ENCODE results near the gene DNAL4.

The DNAL4 gene

GRCh38 chr22:38835888-38836301 lies 42.0 kb upstream of the DNAL4 start:
- H2BK12ac ChIP-seq (ENCODE audit: low read length), result no peak overlapping the region
- no peak overlapping the region for H3K4ac ChIP-seq (ENCODE audit: low read depth, low read length)
- H3K4me3 ChIP-seq (ENCODE audit: low read depth, low read length), result no peak overlapping the region
- H2AK5ac ChIP-seq (ENCODE audit: low read length), result no peak overlapping the region
- H2AFZ ChIP-seq (ENCODE audit: insufficient read depth, low read length, poor library complexity), result no peak overlapping the region
- no peaks in the 10 kb centered on the region for H3K4me1 ChIP-seq (ENCODE audit: control insufficient read depth in 1 of 2, insufficient read depth in 2 of 2, low read length in 2 of 2)
- DNase-seq, result no peak
- no peaks in the 10 kb centered on the region for H3K36me3 ChIP-seq (ENCODE audit: control insufficient read depth in 1 of 2, insufficient read depth in 2 of 2, low read length in 2 of 2)
- H2BK5ac ChIP-seq (ENCODE audit: low read depth, low read length, poor library complexity), result no peak overlapping the region
- no peak overlapping the region for H4K91ac ChIP-seq (ENCODE audit: low read depth, low read length)
- H4K12ac ChIP-seq (ENCODE audit: low read depth, low read length), result no peak overlapping the region
- no peaks in the 10 kb centered on the region for H3K27me3 ChIP-seq (ENCODE audit: insufficient read depth, low read length)
- no peak overlapping the region for H3K14ac ChIP-seq (ENCODE audit: low read length)
- no peak overlapping the region for H3K18ac ChIP-seq (ENCODE audit: low read length)
- no peak overlapping the region for H3K4me2 ChIP-seq (ENCODE audit: low read length)
- peaks cover 5% of the 10 kb centered on the region for H3K9me3 ChIP-seq (ENCODE audit: insufficient read depth, low read depth, low read length)
- no peak overlapping the region for H4K8ac ChIP-seq (ENCODE audit: low read depth, low read length)
- H3K79me2 ChIP-seq (ENCODE audit: control insufficient read depth, insufficient read depth, low read length, poor library complexity), result no peaks in the 10 kb centered on the region
- WGBS (ENCODE audit: extremely low coverage, insufficient coverage, insufficient read length), result no CpG with 5 or more reads among the region's 19 CpGs
- no peak overlapping the region for H3K27ac ChIP-seq (ENCODE audit: low read depth, low read length)
- H2BK120ac ChIP-seq (ENCODE audit: insufficient read depth, low read length, poor library complexity), result no peak overlapping the region
- no peaks in the 10 kb centered on the region for H3K79me1 ChIP-seq (ENCODE audit: low read length)
- no peak overlapping the region for H3K23ac ChIP-seq (ENCODE audit: low read length)
- no peak overlapping the region for H3K9ac ChIP-seq (ENCODE audit: low read length)

GRCh38 chr22:38834991-38835390 lies 41.0 kb upstream of the DNAL4 start:
- no peak overlapping the region for H3K23ac ChIP-seq (ENCODE audit: low read length)
- no peak overlapping the region for H3K4me3 ChIP-seq (ENCODE audit: low read depth, low read length)
- no peak overlapping the region for H2BK12ac ChIP-seq (ENCODE audit: low read length)
- H3K27ac ChIP-seq (ENCODE audit: low read depth, low read length), result no peak overlapping the region
- no peak overlapping the region for H4K12ac ChIP-seq (ENCODE audit: low read depth, low read length)
- H4K91ac ChIP-seq (ENCODE audit: low read depth, low read length), result no peak overlapping the region
- no peak overlapping the region for H2BK120ac ChIP-seq (ENCODE audit: insufficient read depth, low read length, poor library complexity)
- no peak overlapping the region for H4K8ac ChIP-seq (ENCODE audit: low read depth, low read length)
- H3K4ac ChIP-seq (ENCODE audit: low read depth, low read length), result no peak overlapping the region
- H3K9me3 ChIP-seq (ENCODE audit: insufficient read depth, low read depth, low read length), result peaks cover 5% of the 10 kb centered on the region
- no peak overlapping the region for H3K18ac ChIP-seq (ENCODE audit: low read length)
- no peak overlapping the region for H3K9ac ChIP-seq (ENCODE audit: low read length)
- no peaks in the 10 kb centered on the region for H3K36me3 ChIP-seq (ENCODE audit: control insufficient read depth in 1 of 2, insufficient read depth in 2 of 2, low read length in 2 of 2)
- H3K79me2 ChIP-seq (ENCODE audit: control insufficient read depth, insufficient read depth, low read length, poor library complexity), result no peaks in the 10 kb centered on the region
- no peak overlapping the region for H3K4me2 ChIP-seq (ENCODE audit: low read length)
- H2AFZ ChIP-seq (ENCODE audit: insufficient read depth, low read length, poor library complexity), result no peak overlapping the region
- H2AK5ac ChIP-seq (ENCODE audit: low read length), result no peak overlapping the region
- DNase-seq, result no peak
- H3K4me1 ChIP-seq (ENCODE audit: control insufficient read depth in 1 of 2, insufficient read depth in 2 of 2, low read length in 2 of 2), result no peaks in the 10 kb centered on the region
- H3K14ac ChIP-seq (ENCODE audit: low read length), result no peak overlapping the region
- WGBS (ENCODE audit: extremely low coverage, insufficient coverage, insufficient read length), result no CpG with 5 or more reads among the region's 5 CpGs
- H3K79me1 ChIP-seq (ENCODE audit: low read length), result no peaks in the 10 kb centered on the region
- no peak overlapping the region for H2BK5ac ChIP-seq (ENCODE audit: low read depth, low read length, poor library complexity)
- no peaks in the 10 kb centered on the region for H3K27me3 ChIP-seq (ENCODE audit: insufficient read depth, low read length)

- Histone ChIP-seq H4K8ac (ENCODE audit: low read depth, low read length) (no peak overlapping the region), H3K4me1 (ENCODE audit: control insufficient read depth in 1 of 2, insufficient read depth in 2 of 2, low read length in 2 of 2) (no peaks in the 10 kb centered on the region), H3K23ac (ENCODE audit: low read length) (no peak overlapping the region), H3K79me1 (ENCODE audit: low read length) (no peaks in the 10 kb centered on the region), H3K4ac (ENCODE audit: low read depth, low read length) (no peak overlapping the region), H3K36me3 (ENCODE audit: control insufficient read depth in 1 of 2, insufficient read depth in 2 of 2, low read length in 2 of 2) (no peaks in the 10 kb centered on the region), H3K27me3 (ENCODE audit: insufficient read depth, low read length) (no peaks in the 10 kb centered on the region), H3K79me2 (ENCODE audit: control insufficient read depth, insufficient read depth, low read length, poor library complexity) (no peaks in the 10 kb centered on the region), H3K4me3 (ENCODE audit: low read depth, low read length) (no peak overlapping the region), H2BK120ac (ENCODE audit: insufficient read depth, low read length, poor library complexity) (no peak overlapping the region), H3K27ac (ENCODE audit: low read depth, low read length) (no peak overlapping the region), H4K12ac (ENCODE audit: low read depth, low read length) (no peak overlapping the region), H3K18ac (ENCODE audit: low read length) (no peak overlapping the region), H3K9me3 (ENCODE audit: insufficient read depth, low read depth, low read length) (peaks cover 5% of the 10 kb centered on the region), H3K14ac (ENCODE audit: low read length) (no peak overlapping the region), H3K9ac (ENCODE audit: low read length) (no peak overlapping the region), H2AK5ac (ENCODE audit: low read length) (no peak overlapping the region), H2AFZ (ENCODE audit: insufficient read depth, low read length, poor library complexity) (no peak overlapping the region), H2BK5ac (ENCODE audit: low read depth, low read length, poor library complexity) (no peak overlapping the region), H3K4me2 (ENCODE audit: low read length) (no peak overlapping the region), H4K91ac (ENCODE audit: low read depth, low read length) (no peak overlapping the region), H2BK12ac (ENCODE audit: low read length) (no peak overlapping the region)
- DNase-seq, result no peak
- no CpG with 5 or more reads among the region's 13 CpGs for WGBS (ENCODE audit: extremely low coverage, insufficient coverage, insufficient read length)
These were observed 40.4 kb upstream of the DNAL4 start for GRCh38 chr22:38834215-38834953.

- Histone ChIP-seq H3K27ac (ENCODE audit: low read depth, low read length) (no peak overlapping the region), H3K23ac (ENCODE audit: low read length) (no peak overlapping the region), H3K4ac (ENCODE audit: low read depth, low read length) (no peak overlapping the region), H2BK120ac (ENCODE audit: insufficient read depth, low read length, poor library complexity) (no peak overlapping the region), H3K9ac (ENCODE audit: low read length) (no peak overlapping the region), H3K4me3 (ENCODE audit: low read depth, low read length) (no peak overlapping the region), H2AFZ (ENCODE audit: insufficient read depth, low read length, poor library complexity) (no peak overlapping the region), H4K91ac (ENCODE audit: low read depth, low read length) (no peak overlapping the region), H3K4me1 (ENCODE audit: control insufficient read depth in 1 of 2, insufficient read depth in 2 of 2, low read length in 2 of 2) (no peaks in the 10 kb centered on the region), H3K79me1 (ENCODE audit: low read length) (no peaks in the 10 kb centered on the region), H4K8ac (ENCODE audit: low read depth, low read length) (no peak overlapping the region), H3K9me3 (ENCODE audit: insufficient read depth, low read depth, low read length) (peaks cover 5% of the 10 kb centered on the region), H2BK12ac (ENCODE audit: low read length) (no peak overlapping the region), H3K14ac (ENCODE audit: low read length) (no peak overlapping the region), H3K27me3 (ENCODE audit: insufficient read depth, low read length) (no peaks in the 10 kb centered on the region), H2AK5ac (ENCODE audit: low read length) (no peak overlapping the region), H3K18ac (ENCODE audit: low read length) (no peak overlapping the region), H3K4me2 (ENCODE audit: low read length) (no peak overlapping the region), H3K79me2 (ENCODE audit: control insufficient read depth, insufficient read depth, low read length, poor library complexity) (no peaks in the 10 kb centered on the region), H4K12ac (ENCODE audit: low read depth, low read length) (no peak overlapping the region), H2BK5ac (ENCODE audit: low read depth, low read length, poor library complexity) (no peak overlapping the region), H3K36me3 (ENCODE audit: control insufficient read depth in 1 of 2, insufficient read depth in 2 of 2, low read length in 2 of 2) (no peaks in the 10 kb centered on the region)
- no CpG with 5 or more reads among the region's 3 CpGs for WGBS (ENCODE audit: extremely low coverage, insufficient coverage, insufficient read length)
- no peak for DNase-seq
These were observed 39.1 kb upstream of the DNAL4 start for GRCh38 chr22:38833061-38833460.

Data from trophoblast cell (in vitro differentiated cells and primary cell).